ENCODE results near the gene ABHD8. TPM values are rescaled to one million over a fixed set of nuclear protein-coding genes. Genes with fewer than 3 reads are reported as not detected.

Gene ABHD8
- total and polyA plus RNA-seq, 2 of the 13 experiments (the other 11 are each of a cell fraction or from before 2014, with no cell fraction given): 6.3 to 7.2 TPM

- TF ChIP-seq ZNF549 (CRISPR knock-in tag; IDR thresholded peaks at IDR 0.05) (no peak), ZBED4 (CRISPR knock-in tag; IDR thresholded peaks at IDR 0.05; ENCODE audit: borderline replicate concordance) (no peak), ZMYM3 (CRISPR knock-in tag; IDR thresholded peaks at IDR 0.05) (peak; percentile 94), AKAP8 (CRISPR knock-in tag; IDR thresholded peaks at IDR 0.05) (no peak), MTA1 (CRISPR knock-in tag; IDR thresholded peaks at IDR 0.05; ENCODE audit: borderline replicate concordance) (no peak), NFYB (CRISPR knock-in tag; IDR thresholded peaks at IDR 0.05) (no peak), ZNF17 (CRISPR knock-in tag; IDR thresholded peaks at IDR 0.05) (no peak), SIX4 (CRISPR knock-in tag; IDR thresholded peaks at IDR 0.05) (no peak), ZNF574 (CRISPR knock-in tag; IDR thresholded peaks at IDR 0.05) (peak; percentile 76), ZNF225 (CRISPR knock-in tag; IDR thresholded peaks at IDR 0.05) (no peak), PAXIP1 (CRISPR knock-in tag; conservative IDR thresholded peaks at IDR 0.05) (no peak), CHD4 (IDR thresholded peaks at IDR 0.05; ENCODE audit: borderline replicate concordance, low read length) (peak; percentile 85), ZNF562 (CRISPR knock-in tag; IDR thresholded peaks at IDR 0.05; ENCODE audit: borderline replicate concordance) (no peak)
Observed at GRCh38 chr19:17333611-17334413, 30.6 kb upstream of the ABHD8 start (continued).
